Keratinocyte (primary cell): ENCODE measurements around the gene GPAM.

Experiments used
- EZH2 ChIP-seq: IDR thresholded peaks from one replicate; pipeline ENCODE4 v1.6.1; 2012; ENCODE audit warnings: inconsistent platforms, mild to moderate bottlenecking, low read length, moderate library complexity
- TF ChIP-seq, protein P1 (sequence below), 3 experiments: IDR thresholded peaks in 1 of 3; conservative IDR thresholded peaks in 1 of 3; optimal IDR thresholded peaks in 1 of 3; 2 replicates in 2 of 3; 3 replicates in 1 of 3; pipeline versions ENCODE3 to v1.5.1; 2011; ENCODE audit warnings: low read length in 3 of 3, mild to moderate bottlenecking in 3 of 3, moderate library complexity in 2 of 3, control low read depth in 1 of 3, inconsistent platforms in 1 of 3; ENCODE audit not compliant: insufficient read depth in 2 of 3; ENCODE audit errors: extremely low read depth in 1 of 3

DNA sequence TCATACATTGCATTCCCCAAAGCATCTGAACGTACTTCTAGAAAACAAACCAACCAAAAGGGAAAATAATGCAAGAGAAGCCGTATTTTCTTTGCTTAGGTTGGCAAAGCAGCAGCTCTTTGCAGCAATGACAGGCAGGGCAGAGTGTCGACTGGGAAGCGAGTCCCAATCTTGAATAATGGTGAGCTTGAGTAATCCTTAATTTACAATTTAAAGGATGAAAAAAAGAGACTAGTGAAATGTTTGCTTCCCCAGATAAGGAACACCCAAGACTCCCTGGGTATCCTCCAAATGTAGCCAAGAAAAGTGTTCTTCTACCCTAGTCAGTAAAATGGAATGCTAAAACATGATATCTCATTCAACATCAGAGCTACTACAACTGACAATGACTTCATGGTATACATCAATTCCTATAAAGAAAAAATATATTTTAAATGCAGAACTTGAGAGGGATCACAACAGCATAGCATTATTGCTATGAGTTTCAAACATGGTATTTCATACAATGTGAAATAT lies 32.0 kb downstream of the GPAM start:
- TF ChIP-seq, protein P1, sequence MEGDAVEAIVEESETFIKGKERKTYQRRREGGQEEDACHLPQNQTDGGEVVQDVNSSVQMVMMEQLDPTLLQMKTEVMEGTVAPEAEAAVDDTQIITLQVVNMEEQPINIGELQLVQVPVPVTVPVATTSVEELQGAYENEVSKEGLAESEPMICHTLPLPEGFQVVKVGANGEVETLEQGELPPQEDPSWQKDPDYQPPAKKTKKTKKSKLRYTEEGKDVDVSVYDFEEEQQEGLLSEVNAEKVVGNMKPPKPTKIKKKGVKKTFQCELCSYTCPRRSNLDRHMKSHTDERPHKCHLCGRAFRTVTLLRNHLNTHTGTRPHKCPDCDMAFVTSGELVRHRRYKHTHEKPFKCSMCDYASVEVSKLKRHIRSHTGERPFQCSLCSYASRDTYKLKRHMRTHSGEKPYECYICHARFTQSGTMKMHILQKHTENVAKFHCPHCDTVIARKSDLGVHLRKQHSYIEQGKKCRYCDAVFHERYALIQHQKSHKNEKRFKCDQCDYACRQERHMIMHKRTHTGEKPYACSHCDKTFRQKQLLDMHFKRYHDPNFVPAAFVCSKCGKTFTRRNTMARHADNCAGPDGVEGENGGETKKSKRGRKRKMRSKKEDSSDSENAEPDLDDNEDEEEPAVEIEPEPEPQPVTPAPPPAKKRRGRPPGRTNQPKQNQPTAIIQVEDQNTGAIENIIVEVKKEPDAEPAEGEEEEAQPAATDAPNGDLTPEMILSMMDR (optimal IDR thresholded peaks at IDR 0.05 in 1 of 3, IDR thresholded peaks at IDR 0.05 in 1 of 3, conservative IDR thresholded peaks at IDR 0.05 in 1 of 3; ENCODE audit: extremely low read depth in 1 of 3, insufficient read depth in 2 of 3, low read length in 3 of 3) = no peak
- no peak for TF ChIP-seq EZH2
